Brain microvascular endothelial cell (primary cell): ENCODE measurements around the gene FUS.

Source experiments
- DNase-seq: peaks from one replicate; pipeline ENCODE4 v3.0.0-alpha.2; 2020
- H3K27ac ChIP-seq: fragments of 250-450 bp; sonication (Bioruptor Pico); 2 replicates; pipeline ENCODE4 v1.5.1; 2020; ENCODE audit warnings: mild to moderate bottlenecking, moderate library complexity
- H3K27me3 ChIP-seq: fragments of 250-450 bp; sonication (Bioruptor Pico); replicated peaks from 2 replicates; pipeline ENCODE4 v1.5.1; 2020; ENCODE audit warnings: mild to moderate bottlenecking
- H3K36me3 ChIP-seq: fragments of 250-450 bp; sonication (Bioruptor Pico); replicated peaks from 2 replicates; pipeline ENCODE4 v1.5.1; 2020; ENCODE audit warnings: mild to moderate bottlenecking
- H3K4me3 ChIP-seq: 2 replicates; pipeline ENCODE4 v1.5.1; 2011; ENCODE audit warnings: low read depth, mild to moderate bottlenecking, control low read depth, low read length, moderate library complexity
- in situ Hi-C: cut with HindIII; loops from 2 replicates; pipeline ENCODE4 v1.10.0; 2017; ENCODE audit warnings: low sequenced_read_pairs, low pct_ligation_motif_present
- TF ChIP-seq, protein P1 (sequence below): IDR thresholded peaks from 2 replicates; pipeline ENCODE4 v1.5.1; 2011; ENCODE audit warnings: low read depth, mild to moderate bottlenecking, moderate library complexity, low read length, control low read depth, inconsistent platforms; ENCODE audit errors: missing control alignments

The FUS gene

DNA sequence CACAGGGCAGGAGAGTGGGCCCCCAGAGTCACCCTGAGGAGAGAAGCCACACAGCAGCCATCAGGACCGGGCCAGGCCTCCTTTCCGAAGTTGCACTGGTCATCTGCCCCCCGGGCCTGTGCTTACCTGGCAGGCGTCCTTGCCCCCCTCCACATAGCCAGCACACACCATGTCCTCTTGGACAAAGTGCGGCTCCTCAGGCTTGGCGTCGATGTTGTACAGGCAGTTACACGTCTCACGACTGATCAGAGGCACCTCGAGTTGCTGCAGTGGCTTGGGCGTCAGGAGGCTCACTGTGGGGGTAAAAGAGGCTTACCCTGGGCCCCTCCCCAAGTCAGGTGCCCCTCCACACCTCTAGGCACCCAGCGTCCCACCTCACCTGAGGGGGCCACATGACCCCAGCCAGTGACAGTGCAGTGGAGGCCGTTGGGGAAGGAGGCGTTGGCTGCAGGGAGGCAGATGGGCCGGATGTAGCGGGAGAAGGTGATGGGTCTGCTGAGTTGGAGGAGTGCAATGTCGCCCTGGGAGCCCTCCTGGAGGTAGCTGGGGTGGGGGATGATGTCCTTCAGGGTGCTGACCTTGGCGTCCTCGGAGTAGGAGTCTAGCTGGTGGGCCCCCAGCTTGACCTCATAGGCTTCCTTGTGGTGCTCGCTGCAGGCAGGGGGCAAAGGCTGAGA, 47.5 kb upstream of the FUS start:
- TF ChIP-seq, protein P1, sequence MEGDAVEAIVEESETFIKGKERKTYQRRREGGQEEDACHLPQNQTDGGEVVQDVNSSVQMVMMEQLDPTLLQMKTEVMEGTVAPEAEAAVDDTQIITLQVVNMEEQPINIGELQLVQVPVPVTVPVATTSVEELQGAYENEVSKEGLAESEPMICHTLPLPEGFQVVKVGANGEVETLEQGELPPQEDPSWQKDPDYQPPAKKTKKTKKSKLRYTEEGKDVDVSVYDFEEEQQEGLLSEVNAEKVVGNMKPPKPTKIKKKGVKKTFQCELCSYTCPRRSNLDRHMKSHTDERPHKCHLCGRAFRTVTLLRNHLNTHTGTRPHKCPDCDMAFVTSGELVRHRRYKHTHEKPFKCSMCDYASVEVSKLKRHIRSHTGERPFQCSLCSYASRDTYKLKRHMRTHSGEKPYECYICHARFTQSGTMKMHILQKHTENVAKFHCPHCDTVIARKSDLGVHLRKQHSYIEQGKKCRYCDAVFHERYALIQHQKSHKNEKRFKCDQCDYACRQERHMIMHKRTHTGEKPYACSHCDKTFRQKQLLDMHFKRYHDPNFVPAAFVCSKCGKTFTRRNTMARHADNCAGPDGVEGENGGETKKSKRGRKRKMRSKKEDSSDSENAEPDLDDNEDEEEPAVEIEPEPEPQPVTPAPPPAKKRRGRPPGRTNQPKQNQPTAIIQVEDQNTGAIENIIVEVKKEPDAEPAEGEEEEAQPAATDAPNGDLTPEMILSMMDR, result no peak
- no peak overlapping the region for H3K27ac ChIP-seq
- no peaks in the 10 kb centered on the region for H3K27me3 ChIP-seq
- H3K36me3 ChIP-seq, result no peaks in the 10 kb centered on the region
- in situ Hi-C loops, result no loop called here
- DNase-seq, result no peak
- no peak overlapping the region for H3K4me3 ChIP-seq

GRCh38 chr16:31133046-31133501, 46.9 kb upstream of the FUS start:
- in situ Hi-C loops, result no loop called here
- H3K27me3 ChIP-seq, result no peaks in the 10 kb centered on the region
- no peak overlapping the region for H3K27ac ChIP-seq
- DNase-seq, result no peak
- TF ChIP-seq, protein P1, result no peak
- H3K36me3 ChIP-seq, result no peaks in the 10 kb centered on the region
- H3K4me3 ChIP-seq, result no peak overlapping the region

- H3K36me3 ChIP-seq, result no peaks in the 10 kb centered on the region
- H3K4me3 ChIP-seq, result no peak overlapping the region
- no peak for DNase-seq
- no peak overlapping the region for H3K27ac ChIP-seq
- H3K27me3 ChIP-seq, result no peaks in the 10 kb centered on the region
- TF ChIP-seq, protein P1, result no peak
- in situ Hi-C loops, result no loop called here
These were observed 45.8 kb upstream of the FUS start for GRCh38 chr16:31134091-31134571.

GRCh38 chr16:31134625-31135534, 45.1 kb upstream of the FUS start:
- TF ChIP-seq, protein P1, result no peak
- no peak overlapping the region for H3K4me3 ChIP-seq
- H3K27ac ChIP-seq, result no peak overlapping the region
- DNase-seq, result no peak
- no peaks in the 10 kb centered on the region for H3K36me3 ChIP-seq
- no peaks in the 10 kb centered on the region for H3K27me3 ChIP-seq
- in situ Hi-C loops, result no loop called here

- H3K27ac ChIP-seq, result no peak within 1 kb of the TSS
- H3K36me3 ChIP-seq, result no peaks in the 10 kb centered on the region
- H3K4me3 ChIP-seq, result no peak within 1 kb of the TSS
- DNase-seq, result no peak
- in situ Hi-C loops, result no loop called here
- TF ChIP-seq, protein P1, result no peak
- no peaks in the 10 kb centered on the region for H3K27me3 ChIP-seq
These were observed 44.2 kb upstream of the FUS start, which contains the start of gene PRSS8 for GRCh38 chr16:31135535-31136286. Gene PRSS8, minus strand, starts transcription at chr16:31135727. Its CDS starts 229 bp downstream, at chr16:31135498.
